OCI-LY7 (cell line): ENCODE measurements around the gene ITGAD. TPM values are rescaled to one million over a fixed set of nuclear protein-coding genes. Genes with fewer than 3 reads are reported as not detected.

Source experiments
- BruUV-seq: library from RNA; stranded (reverse); fragments of 400-500 nt; replicated peaks from 2 replicates; lab custom pipeline; 2021; lab: Mats Ljungman, UMichigan
- CTCF ChIA-PET: fragments of 300-600 bp; sonication (Branson Sonifier 250); formaldehyde crosslinking; loops from one replicate; lab custom pipeline; 2022; ENCODE audit warnings: antibody characterized with exemption; ENCODE audit not compliant: unreplicated experiment; lab: Charles Lee
- POLR2A ChIA-PET: fragments of 300-600 bp; sonication (Branson Sonifier 250); formaldehyde crosslinking; loops from one replicate; lab custom pipeline; 2022; ENCODE audit warnings: antibody characterized with exemption; lab: Charles Lee
- DNase-seq: peaks from one replicate; pipeline ENCODE4 v3.0.0-alpha.2; 2015; ENCODE audit warnings: low spot score
- H2AFZ ChIP-seq: fragments of 200-600 bp; sonication (generic), shearing (Covaris generic); 2 replicates; pipeline ENCODE4 v1.6.1; 2014; ENCODE audit warnings: mild to moderate bottlenecking, antibody characterized with exemption, low read length, moderate library complexity
- H3K27ac ChIP-seq: fragments of 200-600 bp; sonication (generic); 2 replicates; pipeline ENCODE4 v1.5.1; 2014; ENCODE audit warnings: mixed run types, low read depth, mild to moderate bottlenecking, moderate library complexity, low read length, inconsistent platforms; ENCODE audit not compliant: poor library complexity, severe bottlenecking
- H3K36me3 ChIP-seq: fragments of 200-600 bp; sonication (generic); 2 replicates; pipeline ENCODE4 v1.6.1; 2014; ENCODE audit warnings: mild to moderate bottlenecking, antibody characterized with exemption, low read length, moderate library complexity, mixed read lengths; ENCODE audit not compliant: insufficient read depth
- H3K4me1 ChIP-seq: fragments of 200-600 bp; sonication (generic); 2 replicates; pipeline ENCODE4 v1.5.1; 2014; ENCODE audit warnings: mild to moderate bottlenecking, low read length; ENCODE audit not compliant: insufficient read depth, poor library complexity, severe bottlenecking
- H3K4me2 ChIP-seq: fragments of 200-600 bp; sonication (generic); 2 replicates; pipeline ENCODE4 v1.6.1; 2014; ENCODE audit warnings: mild to moderate bottlenecking, low read length
- H3K4me3 ChIP-seq: fragments of 200-600 bp; sonication (generic); 2 replicates; pipeline ENCODE4 v1.5.1; 2014; ENCODE audit warnings: mild to moderate bottlenecking, low read depth, low read length; ENCODE audit not compliant: poor library complexity, severe bottlenecking
- H3K79me2 ChIP-seq: fragments of 200-600 bp; sonication (generic); 2 replicates; pipeline ENCODE4 v1.6.1; 2016; ENCODE audit warnings: low read depth, mild to moderate bottlenecking, low read length, moderate library complexity, mixed read lengths; ENCODE audit not compliant: insufficient read depth
- H3K9me2 ChIP-seq: fragments of 200-600 bp; sonication (generic); 2 replicates; pipeline ENCODE4 v1.6.1; 2016; ENCODE audit warnings: mild to moderate bottlenecking, low read length, mixed read lengths; ENCODE audit not compliant: insufficient read depth
- H3K9me3 ChIP-seq: fragments of 200-600 bp; sonication (generic); 2 replicates; pipeline ENCODE4 v1.6.1; 2014; ENCODE audit warnings: mild to moderate bottlenecking, mixed run types, low read length, mixed read lengths
- H4K20me1 ChIP-seq: fragments of 200-600 bp; sonication (generic); 2 replicates; pipeline ENCODE4 v1.6.1; 2014; ENCODE audit warnings: mild to moderate bottlenecking, antibody characterized with exemption, low read length, moderate library complexity, mixed read lengths; ENCODE audit not compliant: insufficient read depth
- CTCF ChIP-seq: fragments of 200-600 bp; sonication (generic); conservative IDR thresholded peaks from 2 replicates; pipeline ENCODE4 v1.5.1; 2014; ENCODE audit warnings: mild to moderate bottlenecking, antibody characterized with exemption, low read length, moderate library complexity, mixed read lengths
- EZH2phosphoT487 ChIP-seq: fragments of 200-600 bp; sonication (generic); IDR thresholded peaks from 2 replicates; pipeline ENCODE4 v1.6.1; 2018; ENCODE audit warnings: low read depth, borderline replicate concordance, mild to moderate bottlenecking, mixed run types, antibody characterized with exemption, low read length, moderate library complexity, mixed read lengths
- intact Hi-C: fragments of 100-400 bp; cut with micrococcal nuclease; formaldehyde crosslinking; loops from one replicate; pipeline ENCODE4 v1.10.0; 2022; ENCODE audit not compliant: unreplicated experiment
- total RNA-seq, 2 experiments: library from RNA; depleted of rRNA in 1 of 2; stranded (reverse); fragments of >200 nt in 1 of 2; shearing (Covaris generic) in 1 of 2; gene quantifications; 2 replicates each; pipeline ENCODE4 v1.2.3, GENCODE V29; 2014 to 2022

The ITGAD gene
- total RNA-seq, 2 experiments from 2014 or later: not detected

DNA sequence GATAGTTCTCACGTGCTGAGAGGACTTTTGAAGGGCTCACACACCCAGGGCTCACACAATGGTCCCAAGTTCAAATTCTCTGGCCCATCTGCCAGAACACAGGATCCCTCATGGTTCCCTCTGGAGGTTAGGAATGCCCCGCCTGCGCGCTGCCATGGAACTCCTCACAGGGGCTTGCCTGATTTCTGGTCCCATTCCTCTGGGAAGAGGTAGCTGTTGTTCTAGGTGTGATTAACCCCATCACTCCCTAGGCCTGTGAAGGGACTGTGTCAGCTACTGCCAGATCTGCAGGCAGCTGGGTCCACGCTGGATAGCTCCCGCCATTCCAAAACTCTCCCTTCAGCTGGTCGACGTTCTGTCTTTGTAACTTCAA lies 63.8 kb downstream of the ITGAD start:
- H3K4me3 ChIP-seq: peak overlapping the region; percentile 92
- no peak for DNase-seq
- H3K4me2 ChIP-seq: peak overlapping the region; percentile 82
- peaks cover 23% of the 10 kb centered on the region for H4K20me1 ChIP-seq
- H3K4me1 ChIP-seq: peaks cover 35% of the 10 kb centered on the region
- no peak overlapping the region for H3K27ac ChIP-seq
- no peak overlapping the region for H2AFZ ChIP-seq
- ChIA-PET POLR2A (interaction anchor here (2.0 kb wide), 1 partner anchor 17 kb away, joined by 4 read pairs; no protein-coding TSS in a partner anchor), CTCF (interaction anchor here (0.5 kb wide), 1 partner anchor 75 kb away, joined by 3 read pairs; no protein-coding TSS in a partner anchor)
- no peak for TF ChIP-seq EZH2phosphoT487
- no peak for TF ChIP-seq CTCF
- intact Hi-C loops: loop anchor here (5.0 to 10.0 kb wide), 2 partner anchors 240 to 342 kb away; partner anchors contain the start of gene KAT8
- H3K79me2 ChIP-seq: peaks cover 36% of the 10 kb centered on the region; the same call in 1 of the 2 replicates
- H3K9me3 ChIP-seq: no peaks in the 10 kb centered on the region
- peaks cover 13% of the 10 kb centered on the region; the same call in 1 of the 2 replicates for H3K36me3 ChIP-seq
- no peaks in the 10 kb centered on the region for H3K9me2 ChIP-seq
- BruUV-seq: TSS peak; percentile 41

- peaks cover 13% of the 10 kb centered on the region; the same call in 1 of the 2 replicates for H3K36me3 ChIP-seq
- TF ChIP-seq EZH2phosphoT487 (no peak), CTCF (peak; percentile 40; the same call in 1 of the 2 replicates)
- H3K4me3 ChIP-seq: peak overlapping the region; percentile 92
- peak overlapping the region; percentile 82 for H3K4me2 ChIP-seq
- BruUV-seq: no TSS peak
- peak overlapping the region; percentile 60 for H2AFZ ChIP-seq
- peak overlapping the region; percentile 80 for H3K27ac ChIP-seq
- H3K4me1 ChIP-seq: peaks cover 35% of the 10 kb centered on the region
- no peaks in the 10 kb centered on the region for H3K9me2 ChIP-seq
- H4K20me1 ChIP-seq: peaks cover 23% of the 10 kb centered on the region
- peak; percentile 77 for DNase-seq
- CTCF ChIA-PET: interaction anchor here (0.6 to 1.1 kb wide), 2 partner anchors 40 to 411 kb away, joined by 3 to 10 read pairs; no protein-coding TSS in a partner anchor
- peaks cover 36% of the 10 kb centered on the region; the same call in 1 of the 2 replicates for H3K79me2 ChIP-seq
- H3K9me3 ChIP-seq: no peaks in the 10 kb centered on the region
- intact Hi-C loops: loop anchor here (2.0 to 10.0 kb wide), 4 partner anchors 239 to 417 kb away; partner anchors contain the start of genes KAT8, ZNF646 and ZNF668
- POLR2A ChIA-PET: interaction anchor here (0.6 to 2.0 kb wide), 3 partner anchors 15 to 409 kb away, joined by 4 to 6 read pairs (median 4); no protein-coding TSS in a partner anchor
Observed at GRCh38 chr16:31458073-31458843, 65.1 kb downstream of the ITGAD start.
